ENCODE data around the gene DCC. TPM values are rescaled to one million over a fixed set of nuclear protein-coding genes. Genes with fewer than 3 reads are reported as not detected.

The DCC gene
- total and polyA plus RNA-seq, 12 donors = under 0.01 to 0.89 (median 0.09) TPM; not detected in 8

GRCh38 chr18:52484977-52485376, 145.0 kb downstream of the DCC start:
- Histone ChIP-seq H3K27ac (no peak overlapping the region), H3K36me3 (no peaks in the 10 kb centered on the region), H3K4me1 (no peaks in the 10 kb centered on the region), H3K9me3 (no peaks in the 10 kb centered on the region), H3K27me3 (no peaks in the 10 kb centered on the region), H3K4me3 (no peak overlapping the region)
- intact Hi-C loops (cut with DNase I) = no loop called here
- WGBS, 2 donors = 61 to 67% methylated on average over 2 of the region's 2 CpGs
- TF ChIP-seq CTCF (IDR thresholded peaks at IDR 0.05) = no peak
- ATAC-seq (no peak), DNase-seq (no peak)

GRCh38 chr18:52486052-52486451, 146.1 kb downstream of the DCC start:
- intact Hi-C loops (cut with DNase I) = no loop called here
- no peak for TF ChIP-seq CTCF (IDR thresholded peaks at IDR 0.05)
- Histone ChIP-seq H3K27ac (no peak overlapping the region), H3K4me1 (no peaks in the 10 kb centered on the region), H3K27me3 (no peaks in the 10 kb centered on the region), H3K4me3 (no peak overlapping the region), H3K36me3 (no peaks in the 10 kb centered on the region), H3K9me3 (peaks cover 0 to 3% (median 0%) of the 10 kb centered on the region in 11 donors)
- ATAC-seq (no peak), DNase-seq (no peak)
- 86% methylated on average over 6 of the region's 6 CpGs for WGBS, 2 donors

GRCh38 chr18:52489396-52490306, 149.7 kb downstream of the DCC start:
- H3K9me3 ChIP-seq = peaks cover 0 to 31% (median 14%) of the 10 kb centered on the region in 11 donors
- no peaks in the 10 kb centered on the region for H3K27me3 ChIP-seq
- H3K4me1 ChIP-seq = no peaks in the 10 kb centered on the region
- no peak overlapping the region for H3K4me3 ChIP-seq
- ATAC-seq (no peak), DNase-seq (no peak)
- TF ChIP-seq CTCF (IDR thresholded peaks at IDR 0.05) = no peak
- H3K36me3 ChIP-seq = no peaks in the 10 kb centered on the region
- H3K27ac ChIP-seq = no peak overlapping the region
- intact Hi-C loops (cut with DNase I) = loop anchor here in 1 of 10 donors (10.0 kb wide), 1 partner anchor 65 kb away; no protein-coding TSS in a partner anchor
- WGBS, 2 donors = 60 to 68% methylated on average over 4 of the region's 4 CpGs

- ATAC-seq = no peak
- no peak for TF ChIP-seq CTCF (IDR thresholded peaks at IDR 0.05)
Observed at GRCh38 chr18:52496426-52496825, 156.4 kb downstream of the DCC start.

More at GRCh38 chr18:52496426-52496825, 156.4 kb downstream of the DCC start:
- Histone ChIP-seq H3K27me3 (no peaks in the 10 kb centered on the region), H3K27ac (no peak overlapping the region), H3K4me1 (no peaks in the 10 kb centered on the region), H3K9me3 (peaks cover 0 to 42% (median 14%) of the 10 kb centered on the region in 11 donors), H3K4me3 (no peak overlapping the region), H3K36me3 (no peaks in the 10 kb centered on the region)
- intact Hi-C loops (cut with DNase I) = loop anchor here in 1 of 10 donors (10.0 kb wide), 1 partner anchor 58 kb away; no protein-coding TSS in a partner anchor
- no peak for DNase-seq
